Measurements from ENCODE around the gene PXMP4. TPM values are rescaled to one million over a fixed set of nuclear protein-coding genes. Genes with fewer than 3 reads are reported as not detected.

Gene PXMP4
- total RNA-seq, 1 experiment from 2014 or later: 3.3 TPM

- H3K36me3 Mint-ChIP-seq: peaks cover 27% of the 10 kb centered on the region
- no peaks in the 10 kb centered on the region for H3K9me3 Mint-ChIP-seq
- no peak overlapping the region for H3K4me3 Mint-ChIP-seq
- no peak for DNase-seq (ENCODE audit: low spot score)
- TF ChIP-seq, protein P1, sequence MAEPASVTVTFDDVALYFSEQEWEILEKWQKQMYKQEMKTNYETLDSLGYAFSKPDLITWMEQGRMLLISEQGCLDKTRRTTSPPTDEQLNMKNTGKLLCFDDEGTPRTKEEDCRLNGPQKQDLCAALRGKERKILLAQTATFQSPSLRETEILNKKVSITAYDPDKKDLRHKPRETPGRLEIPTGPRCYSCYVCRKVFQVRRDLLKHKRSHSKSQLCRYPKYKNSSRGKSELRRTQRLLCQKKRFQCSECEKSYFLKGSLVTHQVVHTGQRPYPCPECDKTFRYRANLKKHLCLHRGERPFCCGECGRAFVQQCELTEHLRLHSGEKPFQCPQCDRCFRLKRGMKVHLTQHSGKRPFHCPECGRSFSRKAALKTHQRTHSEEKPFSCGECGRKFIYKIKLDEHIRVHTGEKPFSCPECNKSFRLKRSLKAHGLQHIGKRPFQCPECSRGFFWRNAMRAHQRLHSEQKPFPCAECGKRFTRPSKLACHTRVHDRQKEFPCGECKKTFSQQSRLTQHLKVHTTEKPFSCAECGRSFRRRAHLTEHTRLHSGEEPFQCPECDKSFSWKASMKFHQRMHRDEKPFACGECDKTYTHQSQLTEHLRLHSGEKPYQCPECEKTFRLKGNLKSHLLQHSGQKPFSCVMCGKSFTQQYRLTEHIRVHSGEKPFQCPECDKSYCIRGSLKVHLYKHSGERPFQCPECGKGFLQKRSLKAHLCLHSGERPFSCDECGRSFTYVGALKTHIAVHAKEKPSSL (CRISPR knock-in tag; conservative IDR thresholded peaks at IDR 0.05): no peak
- TF ChIP-seq JAZF1 (CRISPR knock-in tag; IDR thresholded peaks at IDR 0.05) (no peak), ZBTB21 (CRISPR knock-in tag; IDR thresholded peaks at IDR 0.05; ENCODE audit: borderline replicate concordance) (no peak), ZNF423 (CRISPR knock-in tag; IDR thresholded peaks at IDR 0.05) (no peak), RELA (CRISPR knock-in tag; IDR thresholded peaks at IDR 0.05; ENCODE audit: borderline replicate concordance) (no peak), ATF3 (CRISPR knock-in tag; conservative IDR thresholded peaks at IDR 0.05) (no peak), ZBTB43 (CRISPR knock-in tag; IDR thresholded peaks at IDR 0.05) (no peak), CTCF (IDR thresholded peaks at IDR 0.05) (no peak), AR (CRISPR knock-in tag; IDR thresholded peaks at IDR 0.05) (no peak), TCF7 (CRISPR knock-in tag; IDR thresholded peaks at IDR 0.05; ENCODE audit: low read depth) (no peak)
- TF ChIP-seq, protein P2, sequence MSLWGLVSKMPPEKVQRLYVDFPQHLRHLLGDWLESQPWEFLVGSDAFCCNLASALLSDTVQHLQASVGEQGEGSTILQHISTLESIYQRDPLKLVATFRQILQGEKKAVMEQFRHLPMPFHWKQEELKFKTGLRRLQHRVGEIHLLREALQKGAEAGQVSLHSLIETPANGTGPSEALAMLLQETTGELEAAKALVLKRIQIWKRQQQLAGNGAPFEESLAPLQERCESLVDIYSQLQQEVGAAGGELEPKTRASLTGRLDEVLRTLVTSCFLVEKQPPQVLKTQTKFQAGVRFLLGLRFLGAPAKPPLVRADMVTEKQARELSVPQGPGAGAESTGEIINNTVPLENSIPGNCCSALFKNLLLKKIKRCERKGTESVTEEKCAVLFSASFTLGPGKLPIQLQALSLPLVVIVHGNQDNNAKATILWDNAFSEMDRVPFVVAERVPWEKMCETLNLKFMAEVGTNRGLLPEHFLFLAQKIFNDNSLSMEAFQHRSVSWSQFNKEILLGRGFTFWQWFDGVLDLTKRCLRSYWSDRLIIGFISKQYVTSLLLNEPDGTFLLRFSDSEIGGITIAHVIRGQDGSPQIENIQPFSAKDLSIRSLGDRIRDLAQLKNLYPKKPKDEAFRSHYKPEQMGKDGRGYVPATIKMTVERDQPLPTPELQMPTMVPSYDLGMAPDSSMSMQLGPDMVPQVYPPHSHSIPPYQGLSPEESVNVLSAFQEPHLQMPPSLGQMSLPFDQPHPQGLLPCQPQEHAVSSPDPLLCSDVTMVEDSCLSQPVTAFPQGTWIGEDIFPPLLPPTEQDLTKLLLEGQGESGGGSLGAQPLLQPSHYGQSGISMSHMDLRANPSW (CRISPR knock-in tag; conservative IDR thresholded peaks at IDR 0.05; ENCODE audit: low read depth): no peak
- TF ChIP-seq, protein P3, sequence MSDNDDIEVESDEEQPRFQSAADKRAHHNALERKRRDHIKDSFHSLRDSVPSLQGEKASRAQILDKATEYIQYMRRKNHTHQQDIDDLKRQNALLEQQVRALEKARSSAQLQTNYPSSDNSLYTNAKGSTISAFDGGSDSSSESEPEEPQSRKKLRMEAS (CRISPR knock-in tag; IDR thresholded peaks at IDR 0.05): no peak
- CTCF ChIA-PET: interaction anchor here (4.8 kb wide), 1 partner anchor 9 kb away, joined by 24 read pairs; the partner anchor contains the start of gene ACTL10
- no peaks in the 10 kb centered on the region; the same call in 1 of the 2 replicates for H3K27me3 Mint-ChIP-seq (ENCODE audit: low read depth)
- H3K27ac Mint-ChIP-seq: no peak overlapping the region
- ATAC-seq: no peak
- POLR2A ChIA-PET: interaction anchor here (1.1 kb wide), 1 partner anchor 8 kb away, joined by 3 read pairs; no protein-coding TSS in a partner anchor
- peaks cover 30% of the 10 kb centered on the region for H3K4me1 Mint-ChIP-seq
These were observed 43.2 kb downstream of the PXMP4 start for GRCh38 chr20:33676652-33677645.

All from WTC11 (cell line).